A673 (cell line): ENCODE data around the gene BCL10. TPM values are rescaled to one million over a fixed set of nuclear protein-coding genes. Genes with fewer than 3 reads are reported as not detected.

Experiments used
- BruUV-seq: library from RNA; stranded (reverse); fragments of 400-500 nt; replicated peaks from 2 replicates; lab custom pipeline; 2021; lab: Mats Ljungman, UMichigan
- CTCF ChIA-PET: fragments of 300-600 bp; sonication (Branson Sonifier 250); formaldehyde crosslinking; loops from one replicate; lab custom pipeline; 2022; ENCODE audit warnings: antibody characterized with exemption; lab: Charles Lee
- POLR2A ChIA-PET: fragments of 300-600 bp; sonication (Branson Sonifier 250); formaldehyde crosslinking; loops from one replicate; lab custom pipeline; 2022; ENCODE audit warnings: antibody characterized with exemption; ENCODE audit not compliant: low non-redundant PET; lab: Charles Lee
- DNase-seq: peaks from one replicate; pipeline ENCODE4 v3.0.0-alpha.2; 2015; ENCODE audit warnings: low spot score
- H3K27ac ChIP-seq: fragments of 200-600 bp; sonication (generic); 2 replicates; pipeline ENCODE4 v1.5.1; 2016; ENCODE audit warnings: mixed run types, low read depth, mild to moderate bottlenecking, mixed read lengths, antibody characterized with exemption, low read length; ENCODE audit not compliant: poor library complexity, severe bottlenecking
- H3K27me3 ChIP-seq: fragments of 200-600 bp; sonication (generic); replicated peaks from 2 replicates; pipeline ENCODE4 v1.6.1; 2017; ENCODE audit warnings: mixed run types, low read depth, mild to moderate bottlenecking, mixed read lengths, antibody characterized with exemption, low read length; ENCODE audit not compliant: insufficient read depth, poor library complexity
- H3K36me3 ChIP-seq: fragments of 200-600 bp; sonication (generic); 2 replicates; pipeline ENCODE4 v1.6.1; 2016; ENCODE audit warnings: mixed run types, mild to moderate bottlenecking, mixed read lengths, antibody characterized with exemption, low read length; ENCODE audit not compliant: insufficient read depth, poor library complexity, severe bottlenecking
- H3K4me1 ChIP-seq: fragments of 200-600 bp; sonication (generic); 2 replicates; pipeline ENCODE4 v1.6.1; 2017; ENCODE audit warnings: mixed run types, mild to moderate bottlenecking, mixed read lengths, antibody characterized with exemption, low read length; ENCODE audit not compliant: insufficient read depth, poor library complexity, severe bottlenecking
- H3K4me3 ChIP-seq: fragments of 200-600 bp; sonication (generic); 2 replicates; pipeline ENCODE4 v1.5.1; 2016; ENCODE audit warnings: low read depth, mixed run types, mild to moderate bottlenecking, mixed read lengths, low read length; ENCODE audit not compliant: poor library complexity, severe bottlenecking
- H3K9me3 ChIP-seq: fragments of 200-600 bp; sonication (generic); 2 replicates; pipeline ENCODE4 v1.6.1; 2016; ENCODE audit warnings: mixed run types, low read depth, mild to moderate bottlenecking, mixed read lengths, antibody characterized with exemption, low read length; ENCODE audit not compliant: poor library complexity, severe bottlenecking
- EZH2 ChIP-seq: fragments of 200-600 bp; sonication (generic); IDR thresholded peaks from 2 replicates; pipeline ENCODE4 v1.6.1; 2017; ENCODE audit warnings: borderline replicate concordance, low read depth, mild to moderate bottlenecking, mixed read lengths, antibody characterized with exemption, low read length; ENCODE audit not compliant: poor library complexity, severe bottlenecking
- intact Hi-C: fragments of 100-400 bp; cut with micrococcal nuclease; formaldehyde crosslinking; loops from one replicate; pipeline ENCODE4 v1.10.0; 2022; ENCODE audit not compliant: unreplicated experiment
- total RNA-seq: library from RNA; stranded (reverse); gene quantifications from 2 replicates; pipeline ENCODE4 v1.2.3, GENCODE V29; 2021
- TF ChIP-seq, protein P1 (sequence below): fragments of 300-800, 200-600 bp; sonication (generic); conservative IDR thresholded peaks from 2 replicates; pipeline ENCODE4 v1.5.1; 2017; ENCODE audit warnings: low read depth, mild to moderate bottlenecking, antibody characterized with exemption, low read length, moderate library complexity, mixed read lengths

Gene BCL10
- total RNA-seq, 1 experiment from 2014 or later: 20.9 TPM

DNA sequence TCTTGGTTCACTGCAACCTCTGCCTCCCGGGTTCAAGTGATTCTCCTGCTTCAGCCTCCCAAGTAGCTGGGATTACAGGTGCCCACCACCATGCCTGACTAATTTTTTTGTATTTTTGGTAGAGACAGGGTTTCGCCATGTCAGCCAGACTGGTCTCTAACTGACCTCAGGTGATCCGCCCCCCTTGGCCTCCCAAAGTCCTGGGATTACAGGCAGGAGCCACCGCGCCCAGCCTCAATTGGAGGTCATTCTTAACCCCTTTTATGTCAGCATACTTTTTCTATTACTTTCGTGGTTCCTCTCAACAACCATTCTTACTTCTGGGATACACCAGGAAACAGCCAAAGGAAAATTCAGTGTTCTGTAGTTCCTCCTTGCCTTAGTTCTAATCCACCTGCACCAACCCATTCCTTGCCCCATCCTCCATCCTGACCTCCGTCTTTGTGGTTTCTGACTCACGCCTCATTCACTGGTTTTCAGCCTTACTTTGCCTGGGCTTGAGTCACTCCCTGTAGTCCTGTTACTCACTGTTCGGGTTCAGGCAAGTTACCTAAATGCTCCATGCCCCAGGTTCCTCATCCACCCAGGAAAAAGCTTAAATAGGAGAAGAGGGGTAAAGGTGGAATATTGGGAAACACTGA lies 12.9 kb upstream of the BCL10 start:
- DNase-seq: no peak
- TF ChIP-seq, protein P1, sequence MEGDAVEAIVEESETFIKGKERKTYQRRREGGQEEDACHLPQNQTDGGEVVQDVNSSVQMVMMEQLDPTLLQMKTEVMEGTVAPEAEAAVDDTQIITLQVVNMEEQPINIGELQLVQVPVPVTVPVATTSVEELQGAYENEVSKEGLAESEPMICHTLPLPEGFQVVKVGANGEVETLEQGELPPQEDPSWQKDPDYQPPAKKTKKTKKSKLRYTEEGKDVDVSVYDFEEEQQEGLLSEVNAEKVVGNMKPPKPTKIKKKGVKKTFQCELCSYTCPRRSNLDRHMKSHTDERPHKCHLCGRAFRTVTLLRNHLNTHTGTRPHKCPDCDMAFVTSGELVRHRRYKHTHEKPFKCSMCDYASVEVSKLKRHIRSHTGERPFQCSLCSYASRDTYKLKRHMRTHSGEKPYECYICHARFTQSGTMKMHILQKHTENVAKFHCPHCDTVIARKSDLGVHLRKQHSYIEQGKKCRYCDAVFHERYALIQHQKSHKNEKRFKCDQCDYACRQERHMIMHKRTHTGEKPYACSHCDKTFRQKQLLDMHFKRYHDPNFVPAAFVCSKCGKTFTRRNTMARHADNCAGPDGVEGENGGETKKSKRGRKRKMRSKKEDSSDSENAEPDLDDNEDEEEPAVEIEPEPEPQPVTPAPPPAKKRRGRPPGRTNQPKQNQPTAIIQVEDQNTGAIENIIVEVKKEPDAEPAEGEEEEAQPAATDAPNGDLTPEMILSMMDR: no peak
- no peak for TF ChIP-seq EZH2
- Histone ChIP-seq H3K4me3 (no peak overlapping the region), H3K9me3 (no peaks in the 10 kb centered on the region), H3K27ac (no peak overlapping the region), H3K4me1 (no peaks in the 10 kb centered on the region), H3K27me3 (no peaks in the 10 kb centered on the region), H3K36me3 (no peaks in the 10 kb centered on the region)
- ChIA-PET CTCF (no interaction called here), POLR2A (interaction anchor here (0.7 kb wide), 1 partner anchor 1416 kb away, joined by 3 read pairs; no protein-coding TSS in a partner anchor)
- intact Hi-C loops: no loop called here
- BruUV-seq: no TSS peak

DNA sequence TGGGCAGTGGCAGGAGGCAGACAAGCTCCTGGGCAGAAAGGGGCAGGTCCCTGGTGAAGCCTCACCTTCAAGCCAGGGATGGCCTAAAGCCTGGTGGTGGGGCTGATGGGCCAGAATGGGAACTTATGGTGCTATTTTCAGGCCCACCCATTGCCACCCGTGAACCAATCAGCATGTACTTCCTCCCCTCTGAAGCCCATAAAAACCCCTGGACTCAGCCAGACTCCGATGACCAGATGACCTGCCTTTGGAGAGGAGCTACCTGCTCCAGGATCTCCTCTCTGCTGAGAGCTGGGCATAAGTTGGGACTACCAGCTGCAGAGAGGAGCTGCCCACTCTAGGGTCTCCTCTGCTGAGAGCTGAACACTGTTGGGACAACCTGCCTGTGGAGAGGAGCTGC lies 7.8 kb upstream of the BCL10 start:
- BruUV-seq: no TSS peak
- TF ChIP-seq, protein P1: no peak
- no peak for TF ChIP-seq EZH2
- no peaks in the 10 kb centered on the region for H3K36me3 ChIP-seq
- H3K4me1 ChIP-seq: peaks cover 9% of the 10 kb centered on the region
- no peak overlapping the region for H3K4me3 ChIP-seq
- H3K27ac ChIP-seq: no peak overlapping the region
- ChIA-PET CTCF (interaction anchor here (0.5 kb wide), 1 partner anchor 113 kb away, joined by 4 read pairs; no protein-coding TSS in a partner anchor), POLR2A (no interaction called here)
- H3K27me3 ChIP-seq: no peaks in the 10 kb centered on the region
- no peaks in the 10 kb centered on the region for H3K9me3 ChIP-seq
- no peak for DNase-seq
- intact Hi-C loops: no loop called here

DNA sequence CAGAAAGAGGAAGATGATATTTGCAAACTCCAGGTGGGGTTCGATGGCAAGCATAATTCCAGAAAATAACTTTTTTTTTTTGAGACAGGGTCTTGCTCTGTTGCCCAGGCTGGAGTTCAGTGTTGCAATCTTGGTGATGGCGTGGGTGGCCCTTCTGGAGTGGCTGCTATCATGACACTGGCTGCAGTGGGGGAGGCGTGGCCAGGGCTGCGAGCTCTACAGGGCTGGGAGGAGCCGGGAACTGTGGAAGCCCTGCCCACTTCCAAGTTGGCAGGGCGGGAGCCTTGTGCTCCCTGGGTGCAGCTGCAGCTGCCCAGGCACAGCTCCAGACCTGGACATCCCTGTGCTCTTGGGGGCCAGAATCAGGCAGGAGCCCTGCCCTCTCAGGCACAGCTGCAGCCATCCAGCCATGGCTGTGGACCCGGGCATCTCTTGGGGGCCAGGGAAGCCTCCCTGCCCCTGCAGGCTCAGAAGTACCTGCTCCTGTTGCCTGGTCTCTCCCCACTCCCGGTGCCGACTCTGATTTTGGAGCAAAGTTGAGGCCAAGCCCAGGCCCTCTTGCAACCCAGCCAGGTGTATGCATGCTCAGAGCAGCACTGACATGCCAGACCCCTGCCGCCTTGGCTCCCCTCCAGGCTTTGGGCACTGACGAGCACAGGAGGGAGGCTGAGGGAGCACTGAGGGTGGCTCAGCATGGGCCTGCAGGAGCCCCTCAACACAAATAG lies 7.2 kb upstream of the BCL10 start:
- Histone ChIP-seq H3K27me3 (no peaks in the 10 kb centered on the region), H3K9me3 (no peaks in the 10 kb centered on the region), H3K4me3 (no peak overlapping the region), H3K27ac (no peak overlapping the region), H3K36me3 (no peaks in the 10 kb centered on the region), H3K4me1 (peaks cover 11% of the 10 kb centered on the region)
- TF ChIP-seq EZH2: no peak
- TF ChIP-seq, protein P1: no peak
- CTCF ChIA-PET: no interaction called here
- intact Hi-C loops: no loop called here
- POLR2A ChIA-PET: no interaction called here
- no TSS peak for BruUV-seq
- DNase-seq: peak; percentile 50
